Measurements from ENCODE around the gene ZFX. TPM values are rescaled to one million over a fixed set of nuclear protein-coding genes. Genes with fewer than 3 reads are reported as not detected.

Gene ZFX
- total RNA-seq, 1 donor from 2014 or later: 67.0 TPM

GRCh38 chrX:24186483-24186882 is 37.0 kb downstream of the ZFX start:
- no peak overlapping the region for H3K4me3 Mint-ChIP-seq
- no peaks in the 10 kb centered on the region for H3K27me3 Mint-ChIP-seq
- ChIA-PET POLR2A (no interaction called here), CTCF (no interaction called here)
- H3K27ac Mint-ChIP-seq: no peak overlapping the region
- DNase-seq: no peak
- no peaks in the 10 kb centered on the region for H3K9me3 Mint-ChIP-seq
- no peak for TF ChIP-seq CTCF (IDR thresholded peaks at IDR 0.05)
- peaks cover 13% of the 10 kb centered on the region for H3K4me1 Mint-ChIP-seq
- intact Hi-C loops (cut with micrococcal nuclease): no loop called here
- H3K36me3 Mint-ChIP-seq (ENCODE audit: low read depth): peaks cover 35% of the 10 kb centered on the region
- ATAC-seq (ENCODE audit: low read depth): no peak

- Mint-ChIP-seq H3K4me3 (no peak overlapping the region), H3K4me1 (peaks cover 16% of the 10 kb centered on the region), H3K27ac (no peak overlapping the region), H3K27me3 (no peaks in the 10 kb centered on the region), H3K9me3 (no peaks in the 10 kb centered on the region), H3K36me3 (ENCODE audit: low read depth) (peaks cover 35% of the 10 kb centered on the region)
- intact Hi-C loops (cut with micrococcal nuclease): no loop called here
- ChIA-PET CTCF (no interaction called here), POLR2A (no interaction called here)
- ATAC-seq (ENCODE audit: low read depth) (no peak), DNase-seq (no peak)
- TF ChIP-seq CTCF (IDR thresholded peaks at IDR 0.05): no peak
Measured at GRCh38 chrX:24186986-24187385, 37.5 kb downstream of the ZFX start.

- TF ChIP-seq CTCF (IDR thresholded peaks at IDR 0.05): no peak
- Mint-ChIP-seq H3K4me1 (peaks cover 28% of the 10 kb centered on the region), H3K4me3 (no peak overlapping the region), H3K27ac (no peak overlapping the region), H3K36me3 (ENCODE audit: low read depth) (peaks cover 50% of the 10 kb centered on the region), H3K27me3 (no peaks in the 10 kb centered on the region), H3K9me3 (no peaks in the 10 kb centered on the region)
- ChIA-PET CTCF (no interaction called here), POLR2A (no interaction called here)
- intact Hi-C loops (cut with micrococcal nuclease): no loop called here
- no peak for ATAC-seq (ENCODE audit: low read depth)
- DNase-seq: no peak
Measured at GRCh38 chrX:24189490-24189889, 40.0 kb downstream of the ZFX start.

GRCh38 chrX:24190500-24191156 is 41.1 kb downstream of the ZFX start:
- no peak for ATAC-seq (ENCODE audit: low read depth)
- Mint-ChIP-seq H3K27ac (peak overlapping the region; percentile 18), H3K27me3 (no peaks in the 10 kb centered on the region), H3K36me3 (ENCODE audit: low read depth) (peaks cover 46% of the 10 kb centered on the region), H3K4me3 (no peak overlapping the region), H3K4me1 (peaks cover 28% of the 10 kb centered on the region), H3K9me3 (no peaks in the 10 kb centered on the region)
- DNase-seq: no peak
- ChIA-PET POLR2A (no interaction called here), CTCF (no interaction called here)
- intact Hi-C loops (cut with micrococcal nuclease): no loop called here
- no peak for TF ChIP-seq CTCF (IDR thresholded peaks at IDR 0.05)

- H3K27me3 Mint-ChIP-seq: no peaks in the 10 kb centered on the region
Measured at GRCh38 chrX:24196509-24196908, 47.0 kb downstream of the ZFX start.

More at GRCh38 chrX:24196509-24196908, 47.0 kb downstream of the ZFX start:
- H3K4me1 Mint-ChIP-seq: peaks cover 37% of the 10 kb centered on the region
- no peak for TF ChIP-seq CTCF (IDR thresholded peaks at IDR 0.05)
- peaks cover 35% of the 10 kb centered on the region for H3K36me3 Mint-ChIP-seq (ENCODE audit: low read depth)
- no peak for ATAC-seq (ENCODE audit: low read depth)
- no peaks in the 10 kb centered on the region for H3K9me3 Mint-ChIP-seq
- no peak overlapping the region for H3K4me3 Mint-ChIP-seq
- no peak overlapping the region for H3K27ac Mint-ChIP-seq
- ChIA-PET CTCF (no interaction called here), POLR2A (no interaction called here)
- intact Hi-C loops (cut with micrococcal nuclease): no loop called here
- no peak for DNase-seq
